ENCODE results near the gene LDB2.

DNA sequence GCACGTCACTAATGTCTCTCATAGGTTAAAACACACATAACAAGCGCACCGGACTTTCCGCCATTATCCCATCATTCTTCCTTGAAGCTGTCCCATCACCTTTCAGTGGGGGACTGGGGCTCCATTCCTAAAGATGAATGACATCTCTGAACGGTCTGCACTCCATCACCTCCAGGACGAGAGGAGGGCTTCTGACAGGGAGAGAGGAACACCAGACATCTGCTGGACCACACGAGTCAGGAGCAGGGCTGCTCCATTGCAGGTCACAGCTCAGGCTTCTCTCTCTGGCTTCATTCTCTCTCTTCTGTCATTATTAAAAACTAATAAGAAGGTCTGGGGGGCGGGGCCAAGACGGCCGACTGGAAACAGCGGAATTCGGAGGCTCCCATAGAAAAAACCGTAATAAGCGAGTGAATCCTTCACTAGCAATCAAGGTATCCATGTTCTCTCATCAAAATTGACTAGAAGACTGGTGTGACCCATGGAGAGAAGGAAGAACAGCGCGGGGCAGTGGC lies 289.8 kb downstream of the LDB2 start:
- TF ChIP-seq, protein P1, sequence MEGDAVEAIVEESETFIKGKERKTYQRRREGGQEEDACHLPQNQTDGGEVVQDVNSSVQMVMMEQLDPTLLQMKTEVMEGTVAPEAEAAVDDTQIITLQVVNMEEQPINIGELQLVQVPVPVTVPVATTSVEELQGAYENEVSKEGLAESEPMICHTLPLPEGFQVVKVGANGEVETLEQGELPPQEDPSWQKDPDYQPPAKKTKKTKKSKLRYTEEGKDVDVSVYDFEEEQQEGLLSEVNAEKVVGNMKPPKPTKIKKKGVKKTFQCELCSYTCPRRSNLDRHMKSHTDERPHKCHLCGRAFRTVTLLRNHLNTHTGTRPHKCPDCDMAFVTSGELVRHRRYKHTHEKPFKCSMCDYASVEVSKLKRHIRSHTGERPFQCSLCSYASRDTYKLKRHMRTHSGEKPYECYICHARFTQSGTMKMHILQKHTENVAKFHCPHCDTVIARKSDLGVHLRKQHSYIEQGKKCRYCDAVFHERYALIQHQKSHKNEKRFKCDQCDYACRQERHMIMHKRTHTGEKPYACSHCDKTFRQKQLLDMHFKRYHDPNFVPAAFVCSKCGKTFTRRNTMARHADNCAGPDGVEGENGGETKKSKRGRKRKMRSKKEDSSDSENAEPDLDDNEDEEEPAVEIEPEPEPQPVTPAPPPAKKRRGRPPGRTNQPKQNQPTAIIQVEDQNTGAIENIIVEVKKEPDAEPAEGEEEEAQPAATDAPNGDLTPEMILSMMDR (IDR thresholded peaks at IDR 0.05) = no peak
- TF ChIP-seq POLR2A (IDR thresholded peaks at IDR 0.05) = no peak
